DND-41 (cell line): Measurements from ENCODE around the gene GAR1.
A peak's percentile ranks its signal among the peaks of the same experiment; 100 is the strongest.

Experiments used
- CTCF ChIP-seq: IDR thresholded peaks from 2 replicates; pipeline ENCODE4 v1.5.1; 2012; ENCODE audit warnings: borderline replicate concordance, low read length, moderate library complexity, mild to moderate bottlenecking; ENCODE audit not compliant: poor library complexity, severe bottlenecking; ENCODE audit errors: extremely low read depth
- EZH2 ChIP-seq: IDR thresholded peaks from 3 replicates; pipeline ENCODE4 v1.6.1; 2012; ENCODE audit warnings: borderline replicate concordance, low read depth, mild to moderate bottlenecking, moderate library complexity, low read length, inconsistent platforms; ENCODE audit not compliant: severe bottlenecking

- TF ChIP-seq CTCF (peak; percentile 65), EZH2 (no peak)
These were observed 11.2 kb downstream of the GAR1 start for GRCh38 chr4:109826719-109827118.
